B cell (primary cell): ENCODE results near the gene DQX1. TPM values are rescaled to one million over a fixed set of nuclear protein-coding genes. Genes with fewer than 3 reads are reported as not detected.

Source experiments
- ATAC-seq: fragments of 200-7000 bp; cut with Tn5 transposase; one replicate; pipeline ENCODE4 v1.10.0; 2021; ENCODE audit warnings: low read depth, mild to moderate bottlenecking, moderate number of reproducible peaks, moderate library complexity
- CTCF ChIA-PET: fragments of 350-600 bp; sonication (Branson Sonifier 250); formaldehyde crosslinking; loops from one replicate; lab custom pipeline; 2021; ENCODE audit warnings: antibody characterized with exemption, inconsistent platforms; lab: Charles Lee
- POLR2A ChIA-PET: fragments of 350-600 bp; sonication (Branson Sonifier 250); formaldehyde crosslinking; loops from one replicate; lab custom pipeline; 2021; ENCODE audit warnings: antibody characterized with exemption; lab: Charles Lee
- DNase-seq: peaks from one replicate; pipeline ENCODE4 v3.0.0; 2013
- H2AFZ ChIP-seq: 2 replicates; pipeline ENCODE4 v1.6.1; 2012; ENCODE audit warnings: mild to moderate bottlenecking, low read depth, low read length; ENCODE audit not compliant: insufficient read depth, poor library complexity, severe bottlenecking
- H3K27ac ChIP-seq, 2 donors: 1 replicate in 1 of 2; 2 replicates in 1 of 2; pipeline ENCODE4 v1.5.1; 2012 to 2013; ENCODE audit warnings: low read length in 2 of 2, mild to moderate bottlenecking in 2 of 2, moderate library complexity in 1 of 2
- H3K27me3 ChIP-seq, 4 experiments: fragments of 200-600 bp in 1 of 4; sonication (generic) in 1 of 4; replicated peaks in 1 of 4; 1 replicate in 2 of 4; 2 replicates in 2 of 4; pipeline versions ENCODE4 v1.6.1 to v1.7.0; 2013 to 2016; ENCODE audit warnings: low read length in 3 of 4, mild to moderate bottlenecking in 2 of 4, mixed read lengths in 1 of 4, moderate library complexity in 1 of 4; ENCODE audit not compliant: insufficient read depth in 4 of 4, control insufficient read depth in 3 of 4; ENCODE audit errors: control extremely low read depth in 1 of 4
- H3K36me3 ChIP-seq, 2 experiments: replicated peaks in 1 of 2; 1 replicate in 1 of 2; 2 replicates in 1 of 2; pipeline versions ENCODE4 v1.6.1 to v1.7.1; 2013; ENCODE audit warnings: low read length in 1 of 2; ENCODE audit not compliant: insufficient read depth in 2 of 2, control insufficient read depth in 1 of 2; ENCODE audit errors: control extremely low read depth in 1 of 2, extremely low read depth in 1 of 2
- H3K4me1 ChIP-seq, 2 donors: fragments of 200-600 bp in 1 of 2; sonication (generic) in 1 of 2; 1 replicate in 1 of 2; 2 replicates in 1 of 2; pipeline versions ENCODE4 v1.5.1 to v1.6.1; 2013 to 2017; ENCODE audit warnings: low read length in 2 of 2; ENCODE audit not compliant: control insufficient read depth in 2 of 2, insufficient read depth in 2 of 2
- H3K4me2 ChIP-seq: replicated peaks from 2 replicates; pipeline ENCODE3; 2012; ENCODE audit warnings: mild to moderate bottlenecking, low read depth, low read length; ENCODE audit not compliant: poor library complexity, severe bottlenecking
- H3K4me3 ChIP-seq, 5 experiments: fragments of 200-600 bp in 1 of 5; sonication (generic) in 1 of 5; 1 replicate in 3 of 5; 2 replicates in 2 of 5; pipeline versions ENCODE4 v1.5.1 to v1.7.0; 2011 to 2016; ENCODE audit warnings: low read length in 4 of 5, mild to moderate bottlenecking in 4 of 5, low read depth in 2 of 5, control low read depth in 1 of 5, moderate library complexity in 1 of 5; ENCODE audit not compliant: insufficient read depth in 1 of 5; ENCODE audit errors: control extremely low read depth in 1 of 5, extremely low read depth in 1 of 5
- H3K79me2 ChIP-seq: fragments of 200-600 bp; sonication (generic); one replicate; pipeline ENCODE4 v1.6.0; 2016; ENCODE audit warnings: low read length; ENCODE audit not compliant: control insufficient read depth, insufficient read depth
- H3K9ac ChIP-seq: fragments of 200-600 bp; sonication (generic); 2 replicates; pipeline ENCODE4 v1.6.1; 2017; ENCODE audit warnings: mild to moderate bottlenecking, low read length, moderate library complexity
- H3K9me3 ChIP-seq, 3 donors: one replicate each; pipeline versions ENCODE4 v1.6.1 to v1.7.1; 2013; ENCODE audit warnings: low read length in 2 of 3; ENCODE audit not compliant: control insufficient read depth in 2 of 3, insufficient read depth in 1 of 3; ENCODE audit errors: control extremely low read depth in 1 of 3
- H4K20me1 ChIP-seq: 2 replicates; pipeline ENCODE4 v1.6.0; 2012; ENCODE audit warnings: mild to moderate bottlenecking, low read length; ENCODE audit not compliant: insufficient read depth, control insufficient read depth, poor library complexity, severe bottlenecking
- H3K27ac Mint-ChIP-seq: one replicate; pipeline ENCODE4 v1.8.0; 2021; ENCODE audit warnings: mixed read lengths
- H3K27me3 Mint-ChIP-seq: one replicate; pipeline ENCODE4 v1.8.0; 2021; ENCODE audit warnings: mixed read lengths
- H3K4me1 Mint-ChIP-seq: one replicate; pipeline ENCODE4 v1.8.0; 2021; ENCODE audit warnings: mixed read lengths
- H3K4me3 Mint-ChIP-seq: one replicate; pipeline ENCODE4 v1.8.0; 2021; ENCODE audit warnings: mixed read lengths
- H3K9me3 Mint-ChIP-seq: one replicate; pipeline ENCODE4 v1.8.0; 2022; ENCODE audit warnings: mixed read lengths; ENCODE audit not compliant: insufficient read depth
- EZH2 ChIP-seq: IDR thresholded peaks from 2 replicates; pipeline ENCODE4 v1.6.1; 2012; ENCODE audit warnings: borderline replicate concordance, low read depth, mild to moderate bottlenecking, moderate library complexity, low read length; ENCODE audit not compliant: insufficient read depth, poor library complexity, severe bottlenecking
- WGBS: methylation state at CpG from one replicate; pipeline ENCODE4 v1.1.5; 2013; ENCODE audit warnings: missing lambda C conversion rate; ENCODE audit not compliant: insufficient coverage; 5-methylcytosine and 5-hydroxymethylcytosine counted together
- intact Hi-C: fragments of 100-400 bp; cut with micrococcal nuclease; formaldehyde crosslinking; loops from one replicate; pipeline ENCODE4 v1.10.0; 2022
- polyA plus RNA-seq: library from polyadenylated mRNA; depleted of rRNA; stranded (reverse); fragments of >200 nt; gene quantifications from 2 replicates; pipeline ENCODE4 v1.2.3, GENCODE V29; 2012
- total RNA-seq, 2 donors: library from RNA; stranded (reverse); fragments of 120-200 nt in 1 of 2; gene quantifications; 1 replicate in 1 of 2; 2 replicates in 1 of 2; pipeline versions ENCODE4 v1.2.3 to v1.2.4, GENCODE V29; 2013 to 2022
- TF ChIP-seq, protein P1 (sequence below): fragments of 200-600 bp; IDR thresholded peaks from one replicate; pipeline ENCODE4 v1.8.0; 2022; ENCODE audit warnings: antibody characterized with exemption, mild to moderate bottlenecking

Gene DQX1
- total and polyA plus RNA-seq, 2 donors (not counting 1 experiment from before 2014, with no cell fraction given), result 0.46 to 0.57 TPM

DNA sequence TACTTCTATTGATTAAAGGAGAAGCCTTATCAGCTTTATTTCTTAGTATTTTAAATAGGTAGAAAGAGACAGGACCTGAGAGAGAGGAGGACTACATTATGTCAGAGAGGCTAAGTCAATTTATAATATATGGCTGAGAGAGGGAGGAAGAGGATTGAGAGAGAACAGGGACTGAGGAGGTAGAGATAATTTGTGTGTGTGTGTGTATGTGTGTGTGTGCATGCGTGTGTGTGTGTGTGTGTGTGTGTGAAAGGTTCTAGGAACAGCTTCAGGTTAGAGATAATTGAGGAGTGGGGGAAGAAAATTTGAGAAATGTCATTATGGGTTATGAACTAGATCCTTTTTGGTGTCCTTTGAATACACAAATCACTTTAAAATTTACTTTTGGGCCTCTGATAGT, 43.7 kb upstream of the DQX1 start:
- Mint-ChIP-seq H3K9me3 (no peaks in the 10 kb centered on the region), H3K4me1 (peaks cover 23% of the 10 kb centered on the region), H3K27ac (no peak overlapping the region), H3K4me3 (no peak overlapping the region), H3K27me3 (no peaks in the 10 kb centered on the region)
- Histone ChIP-seq H3K9ac (no peak overlapping the region), H3K36me3 (no peaks in the 10 kb centered on the region), H3K4me1 (peaks cover 43 to 49% of the 10 kb centered on the region in 2 donors), H3K27me3 (no peaks in the 10 kb centered on the region), H3K27ac (no peak overlapping the region), H3K4me2 (no peak overlapping the region), H4K20me1 (no peaks in the 10 kb centered on the region), H3K9me3 (peaks cover 0 to 4% (median 0%) of the 10 kb centered on the region in 3 donors), H3K4me3 (no peak overlapping the region), H3K79me2 (peaks cover 4% of the 10 kb centered on the region), H2AFZ (no peak overlapping the region)
- no peak for DNase-seq
- intact Hi-C loops, result no loop called here
- POLR2A ChIA-PET, result no interaction called here
- CTCF ChIA-PET, result no interaction called here
- TF ChIP-seq EZH2, result no peak
- TF ChIP-seq, protein P1, sequence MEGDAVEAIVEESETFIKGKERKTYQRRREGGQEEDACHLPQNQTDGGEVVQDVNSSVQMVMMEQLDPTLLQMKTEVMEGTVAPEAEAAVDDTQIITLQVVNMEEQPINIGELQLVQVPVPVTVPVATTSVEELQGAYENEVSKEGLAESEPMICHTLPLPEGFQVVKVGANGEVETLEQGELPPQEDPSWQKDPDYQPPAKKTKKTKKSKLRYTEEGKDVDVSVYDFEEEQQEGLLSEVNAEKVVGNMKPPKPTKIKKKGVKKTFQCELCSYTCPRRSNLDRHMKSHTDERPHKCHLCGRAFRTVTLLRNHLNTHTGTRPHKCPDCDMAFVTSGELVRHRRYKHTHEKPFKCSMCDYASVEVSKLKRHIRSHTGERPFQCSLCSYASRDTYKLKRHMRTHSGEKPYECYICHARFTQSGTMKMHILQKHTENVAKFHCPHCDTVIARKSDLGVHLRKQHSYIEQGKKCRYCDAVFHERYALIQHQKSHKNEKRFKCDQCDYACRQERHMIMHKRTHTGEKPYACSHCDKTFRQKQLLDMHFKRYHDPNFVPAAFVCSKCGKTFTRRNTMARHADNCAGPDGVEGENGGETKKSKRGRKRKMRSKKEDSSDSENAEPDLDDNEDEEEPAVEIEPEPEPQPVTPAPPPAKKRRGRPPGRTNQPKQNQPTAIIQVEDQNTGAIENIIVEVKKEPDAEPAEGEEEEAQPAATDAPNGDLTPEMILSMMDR, result no peak
- 88% methylated on average over 1 of the region's 1 CpG for WGBS
- no peak for ATAC-seq

DNA sequence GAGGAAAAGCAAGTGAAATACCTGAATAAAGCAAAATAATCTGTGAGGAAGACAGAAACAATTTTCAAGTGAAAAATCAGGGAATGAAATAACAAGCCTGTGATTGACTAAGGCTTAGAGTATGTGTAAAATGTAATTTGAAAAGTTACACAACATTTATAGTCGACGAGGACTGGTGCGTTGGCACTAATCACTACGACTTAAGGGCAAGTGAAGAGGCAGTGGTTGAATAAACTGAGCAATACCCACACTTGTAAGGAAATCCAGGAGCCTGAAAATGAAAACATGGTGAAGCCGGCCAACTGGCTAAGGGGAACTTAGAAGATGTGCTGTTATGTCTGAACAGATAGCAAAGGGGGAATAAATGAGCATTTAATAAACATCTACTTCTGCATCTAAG, 41.9 kb upstream of the DQX1 start:
- intact Hi-C loops, result no loop called here
- POLR2A ChIA-PET, result interaction anchor here (0.9 kb wide), 1 partner anchor 53 kb away, joined by 3 read pairs; no protein-coding TSS in a partner anchor
- no peaks in the 10 kb centered on the region for H3K36me3 ChIP-seq

More for the DNA sequence above, 41.9 kb upstream of the DQX1 start:
- Histone ChIP-seq H3K79me2 (peaks cover 4% of the 10 kb centered on the region), H3K4me3 (no peak overlapping the region), H3K27ac (no peak overlapping the region), H3K9me3 (peaks cover 0 to 4% (median 0%) of the 10 kb centered on the region in 3 donors), H3K4me2 (no peak overlapping the region), H4K20me1 (no peaks in the 10 kb centered on the region), H3K4me1 (peaks cover 29 to 33% of the 10 kb centered on the region in 2 donors), H3K27me3 (no peaks in the 10 kb centered on the region), H2AFZ (no peak overlapping the region), H3K9ac (no peak overlapping the region)
- CTCF ChIA-PET, result interaction anchor here (0.6 to 1.7 kb wide), 3 partner anchors 18 to 1067 kb away, joined by 3 to 4 read pairs (median 3); no protein-coding TSS in a partner anchor
- no peaks in the 10 kb centered on the region for H3K27me3 Mint-ChIP-seq
- H3K9me3 Mint-ChIP-seq, result no peaks in the 10 kb centered on the region
- no peak for DNase-seq
- TF ChIP-seq EZH2, result no peak
- TF ChIP-seq, protein P1, result no peak
- no peak for ATAC-seq
- no CpG with 5 or more reads among the region's 5 CpGs for WGBS
- no peak overlapping the region for H3K27ac Mint-ChIP-seq
- H3K4me1 Mint-ChIP-seq, result peaks cover 10% of the 10 kb centered on the region
- H3K4me3 Mint-ChIP-seq, result no peak overlapping the region
